ENCODE measurements around the gene ANKS6. TPM values are rescaled to one million over a fixed set of nuclear protein-coding genes. Genes with fewer than 3 reads are reported as not detected.

The ANKS6 gene
- total RNA-seq, 4 donors from 2014 or later: 7.0 to 37.8 (median 10.3) TPM

DNA sequence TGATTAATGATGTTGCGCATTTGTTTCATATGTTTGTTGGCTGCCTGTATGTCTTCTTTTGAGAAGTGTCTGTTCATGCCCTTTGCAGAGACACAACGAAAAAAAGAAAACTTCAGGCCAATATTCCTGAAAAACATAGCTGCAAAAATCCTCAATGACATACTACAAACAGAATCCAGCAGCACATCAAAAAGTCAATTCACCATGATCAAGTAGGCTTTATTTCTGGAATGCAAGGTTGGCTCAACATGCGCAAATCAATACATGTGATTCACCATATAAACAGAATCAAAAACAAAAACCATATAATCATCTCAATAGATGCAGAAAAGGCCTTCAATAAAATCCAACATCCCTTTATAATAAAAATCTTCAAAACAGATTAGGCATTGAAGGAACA is 1.9 kb upstream of the ANKS6 start:
- Histone ChIP-seq H3K27ac (no peak overlapping the region), H3K4me3 (no peak overlapping the region), H3K36me3 (no peaks in the 10 kb centered on the region), H3K9me3 (no peaks in the 10 kb centered on the region), H3K4me1 (peaks cover 28% of the 10 kb centered on the region), H3K27me3 (peaks cover 2% of the 10 kb centered on the region)
- DNase-seq (ENCODE audit: low spot score in 2 of 2): no peak
- TF ChIP-seq POLR2A (IDR thresholded peaks at IDR 0.05) (no peak), EP300 (IDR thresholded peaks at IDR 0.05) (no peak), POLR2AphosphoS5 (IDR thresholded peaks at IDR 0.05) (no peak)
- TF ChIP-seq, protein P1, sequence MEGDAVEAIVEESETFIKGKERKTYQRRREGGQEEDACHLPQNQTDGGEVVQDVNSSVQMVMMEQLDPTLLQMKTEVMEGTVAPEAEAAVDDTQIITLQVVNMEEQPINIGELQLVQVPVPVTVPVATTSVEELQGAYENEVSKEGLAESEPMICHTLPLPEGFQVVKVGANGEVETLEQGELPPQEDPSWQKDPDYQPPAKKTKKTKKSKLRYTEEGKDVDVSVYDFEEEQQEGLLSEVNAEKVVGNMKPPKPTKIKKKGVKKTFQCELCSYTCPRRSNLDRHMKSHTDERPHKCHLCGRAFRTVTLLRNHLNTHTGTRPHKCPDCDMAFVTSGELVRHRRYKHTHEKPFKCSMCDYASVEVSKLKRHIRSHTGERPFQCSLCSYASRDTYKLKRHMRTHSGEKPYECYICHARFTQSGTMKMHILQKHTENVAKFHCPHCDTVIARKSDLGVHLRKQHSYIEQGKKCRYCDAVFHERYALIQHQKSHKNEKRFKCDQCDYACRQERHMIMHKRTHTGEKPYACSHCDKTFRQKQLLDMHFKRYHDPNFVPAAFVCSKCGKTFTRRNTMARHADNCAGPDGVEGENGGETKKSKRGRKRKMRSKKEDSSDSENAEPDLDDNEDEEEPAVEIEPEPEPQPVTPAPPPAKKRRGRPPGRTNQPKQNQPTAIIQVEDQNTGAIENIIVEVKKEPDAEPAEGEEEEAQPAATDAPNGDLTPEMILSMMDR (IDR thresholded peaks at IDR 0.05): no peak
- 71% methylated on average over 3 of the region's 3 CpGs for WGBS

DNA sequence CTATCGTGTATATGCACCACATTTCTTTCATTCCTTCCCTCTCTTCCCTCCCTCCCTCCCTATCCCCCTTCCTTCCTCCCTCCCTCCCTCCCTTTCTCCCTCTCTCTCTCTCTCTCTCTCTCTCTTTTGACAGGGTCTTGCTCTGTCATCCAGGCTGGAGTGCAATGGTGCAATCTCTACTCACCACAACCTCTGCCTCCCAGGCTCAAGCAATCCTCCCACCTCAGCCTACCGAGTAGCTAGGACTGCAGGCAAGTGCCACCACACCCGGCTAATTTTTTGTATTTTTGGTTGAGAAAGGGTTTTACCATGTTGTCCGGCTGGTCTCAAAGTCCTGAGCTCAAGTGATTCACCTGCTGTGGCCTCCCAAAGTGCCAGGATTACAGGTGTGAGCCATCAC is 1.1 kb upstream of the ANKS6 start:
- no peak for TF ChIP-seq POLR2A (IDR thresholded peaks at IDR 0.05)
- TF ChIP-seq, protein P1 (IDR thresholded peaks at IDR 0.05): no peak
- TF ChIP-seq EP300 (IDR thresholded peaks at IDR 0.05): no peak
- TF ChIP-seq POLR2AphosphoS5 (IDR thresholded peaks at IDR 0.05): no peak
- H3K9me3 ChIP-seq: no peaks in the 10 kb centered on the region
- no peak for DNase-seq (ENCODE audit: low spot score in 2 of 2)
- H3K36me3 ChIP-seq: no peaks in the 10 kb centered on the region
- 87% methylated on average over 4 of the region's 4 CpGs for WGBS
- no peak overlapping the region for H3K4me3 ChIP-seq
- peaks cover 2% of the 10 kb centered on the region for H3K27me3 ChIP-seq
- H3K4me1 ChIP-seq: peaks cover 33% of the 10 kb centered on the region
- H3K27ac ChIP-seq: no peak overlapping the region

DNA sequence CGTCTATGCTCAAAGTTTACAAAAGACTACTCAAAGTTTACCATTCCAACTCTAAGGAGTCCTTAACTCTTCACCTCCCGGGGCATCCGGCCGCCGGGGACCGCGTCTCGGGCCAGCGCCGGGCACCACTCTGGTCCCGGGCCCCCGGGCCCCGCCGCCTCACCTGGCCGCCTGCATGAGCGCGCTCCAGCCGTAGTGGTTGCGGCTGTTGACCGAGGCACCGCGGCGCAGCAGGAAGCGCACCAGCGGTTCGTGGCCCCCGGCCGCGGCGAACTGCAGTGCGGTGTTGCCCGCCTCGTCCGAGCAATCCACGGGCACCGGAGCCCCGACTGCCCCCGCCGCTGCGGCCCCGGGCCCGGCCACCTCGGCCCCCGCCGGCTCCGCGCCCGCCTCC is 388 bp downstream of the ANKS6 start:
- H3K4me3 ChIP-seq: peak overlapping the region; percentile 60
- DNase-seq (ENCODE audit: low spot score in 2 of 2): no peak
- peaks cover 2% of the 10 kb centered on the region for H3K27me3 ChIP-seq
- H3K9me3 ChIP-seq: no peaks in the 10 kb centered on the region
- 0% methylated on average over 10 of the region's 48 CpGs for WGBS
- peaks cover 34% of the 10 kb centered on the region for H3K4me1 ChIP-seq
- H3K36me3 ChIP-seq: no peaks in the 10 kb centered on the region
- no peak overlapping the region for H3K27ac ChIP-seq
- TF ChIP-seq POLR2A (IDR thresholded peaks at IDR 0.05) (no peak), EP300 (IDR thresholded peaks at IDR 0.05) (no peak), POLR2AphosphoS5 (IDR thresholded peaks at IDR 0.05) (no peak)
- TF ChIP-seq, protein P1 (IDR thresholded peaks at IDR 0.05): no peak

DNA sequence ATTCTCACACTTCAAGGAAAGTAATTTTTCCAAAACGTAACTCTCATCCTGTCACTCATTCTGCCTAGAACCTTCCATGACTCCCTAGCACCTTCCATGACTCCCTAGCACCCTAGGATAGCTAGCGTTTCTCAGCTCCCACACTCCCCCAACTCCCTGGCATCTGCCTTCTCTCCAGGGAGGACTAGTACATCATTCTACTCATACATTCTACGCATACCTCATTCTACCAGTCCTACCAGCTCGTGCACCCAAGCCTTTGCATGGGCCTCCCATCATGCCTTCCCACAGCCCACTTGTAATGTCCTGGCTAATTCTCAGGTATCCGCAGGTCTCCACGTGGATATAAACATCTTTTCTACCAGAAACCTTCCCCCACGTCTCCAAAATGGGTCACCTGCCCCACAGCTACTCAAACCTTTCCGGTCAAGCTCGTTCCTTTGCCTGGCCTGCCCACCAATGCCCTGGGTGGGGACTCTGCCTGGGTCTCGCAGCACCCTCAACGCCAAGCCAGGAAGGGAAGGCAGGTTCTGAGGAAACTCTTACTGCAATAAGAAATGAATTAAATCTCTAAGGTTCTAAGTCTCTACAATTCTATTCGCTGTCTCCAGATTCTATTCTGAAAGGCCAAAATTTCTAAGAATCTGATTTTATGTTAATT is 930 bp downstream of the ANKS6 start:
- H3K27ac ChIP-seq: no peak overlapping the region
- peaks cover 37% of the 10 kb centered on the region for H3K4me1 ChIP-seq
- WGBS: 56% methylated on average over 12 of the region's 12 CpGs
- peaks cover 2% of the 10 kb centered on the region for H3K27me3 ChIP-seq
- H3K4me3 ChIP-seq: peak overlapping the region; percentile 60
- no peaks in the 10 kb centered on the region for H3K36me3 ChIP-seq
- TF ChIP-seq, protein P1 (IDR thresholded peaks at IDR 0.05): no peak
- TF ChIP-seq POLR2AphosphoS5 (IDR thresholded peaks at IDR 0.05) (no peak), EP300 (IDR thresholded peaks at IDR 0.05) (no peak), POLR2A (IDR thresholded peaks at IDR 0.05) (no peak)
- H3K9me3 ChIP-seq: no peaks in the 10 kb centered on the region
- no peak for DNase-seq (ENCODE audit: low spot score in 2 of 2)

DNA sequence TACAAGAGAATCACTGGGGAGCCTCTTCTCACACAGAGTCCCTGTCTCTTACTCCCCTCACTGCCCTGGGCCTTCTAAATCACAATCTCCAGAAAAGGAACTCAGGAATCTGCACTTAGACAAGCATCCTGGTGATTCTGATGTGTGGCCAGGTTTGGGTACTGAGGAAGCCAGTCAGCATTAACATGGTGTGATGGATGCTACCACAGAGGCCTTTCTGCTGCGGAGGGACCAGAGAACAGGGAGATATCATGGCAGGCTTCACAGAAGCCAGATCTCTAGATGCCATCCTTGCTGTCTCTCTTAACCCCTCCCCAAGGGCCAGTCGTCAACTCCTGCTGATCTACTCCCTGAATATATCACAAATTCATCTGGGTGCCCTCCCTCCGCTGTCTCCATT is 1.6 kb downstream of the ANKS6 start:
- WGBS: 91% methylated on average over 3 of the region's 3 CpGs
- Histone ChIP-seq H3K4me1 (peaks cover 37% of the 10 kb centered on the region), H3K9me3 (no peaks in the 10 kb centered on the region), H3K27me3 (peaks cover 2% of the 10 kb centered on the region), H3K4me3 (no peak overlapping the region), H3K27ac (no peak overlapping the region), H3K36me3 (no peaks in the 10 kb centered on the region)
- DNase-seq (ENCODE audit: low spot score in 2 of 2): no peak
- TF ChIP-seq POLR2AphosphoS5 (IDR thresholded peaks at IDR 0.05) (no peak), POLR2A (IDR thresholded peaks at IDR 0.05) (no peak), EP300 (IDR thresholded peaks at IDR 0.05) (no peak)
- TF ChIP-seq, protein P1 (IDR thresholded peaks at IDR 0.05): no peak
